NB4 (cell line): ENCODE results near the gene INSIG2.

Experiments
- POLR2A ChIP-seq: IDR thresholded peaks from 2 replicates; pipeline ENCODE4 v1.6.1; 2011; ENCODE audit warnings: mild to moderate bottlenecking; ENCODE audit not compliant: insufficient read length; ENCODE audit errors: extremely low read depth
- TF ChIP-seq, protein P1 (sequence below): IDR thresholded peaks from one replicate; pipeline ENCODE4 v1.5.1; 2012; ENCODE audit warnings: low read depth, low read length
- TF ChIP-seq, protein P2 (sequence below): IDR thresholded peaks from 2 replicates; pipeline ENCODE4 v1.6.1; 2011; ENCODE audit warnings: low read depth, low read length

DNA sequence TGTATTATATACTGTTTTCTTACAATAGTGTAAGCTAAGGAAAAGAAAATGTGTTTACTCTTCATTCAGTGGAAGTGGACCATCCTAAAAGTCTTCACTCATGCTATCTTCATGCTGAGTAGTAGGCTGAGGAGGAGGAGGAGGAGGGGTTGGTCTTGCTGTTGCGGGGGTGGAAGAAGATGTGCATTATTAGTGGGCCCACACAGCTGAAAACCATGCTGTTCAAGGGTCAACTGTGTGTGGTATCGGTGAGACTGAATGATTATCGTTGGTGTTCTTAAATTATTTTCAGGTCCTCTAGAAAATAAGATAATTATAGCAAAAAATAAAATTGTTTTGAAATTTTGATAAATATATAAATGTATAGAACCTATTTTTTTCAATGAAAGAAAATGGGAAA is 22.0 kb downstream of the INSIG2 start:
- TF ChIP-seq, protein P1, sequence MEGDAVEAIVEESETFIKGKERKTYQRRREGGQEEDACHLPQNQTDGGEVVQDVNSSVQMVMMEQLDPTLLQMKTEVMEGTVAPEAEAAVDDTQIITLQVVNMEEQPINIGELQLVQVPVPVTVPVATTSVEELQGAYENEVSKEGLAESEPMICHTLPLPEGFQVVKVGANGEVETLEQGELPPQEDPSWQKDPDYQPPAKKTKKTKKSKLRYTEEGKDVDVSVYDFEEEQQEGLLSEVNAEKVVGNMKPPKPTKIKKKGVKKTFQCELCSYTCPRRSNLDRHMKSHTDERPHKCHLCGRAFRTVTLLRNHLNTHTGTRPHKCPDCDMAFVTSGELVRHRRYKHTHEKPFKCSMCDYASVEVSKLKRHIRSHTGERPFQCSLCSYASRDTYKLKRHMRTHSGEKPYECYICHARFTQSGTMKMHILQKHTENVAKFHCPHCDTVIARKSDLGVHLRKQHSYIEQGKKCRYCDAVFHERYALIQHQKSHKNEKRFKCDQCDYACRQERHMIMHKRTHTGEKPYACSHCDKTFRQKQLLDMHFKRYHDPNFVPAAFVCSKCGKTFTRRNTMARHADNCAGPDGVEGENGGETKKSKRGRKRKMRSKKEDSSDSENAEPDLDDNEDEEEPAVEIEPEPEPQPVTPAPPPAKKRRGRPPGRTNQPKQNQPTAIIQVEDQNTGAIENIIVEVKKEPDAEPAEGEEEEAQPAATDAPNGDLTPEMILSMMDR: no peak
- no peak for TF ChIP-seq POLR2A
- TF ChIP-seq, protein P2, sequence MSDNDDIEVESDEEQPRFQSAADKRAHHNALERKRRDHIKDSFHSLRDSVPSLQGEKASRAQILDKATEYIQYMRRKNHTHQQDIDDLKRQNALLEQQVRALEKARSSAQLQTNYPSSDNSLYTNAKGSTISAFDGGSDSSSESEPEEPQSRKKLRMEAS: no peak
